Activated CD8-positive, alpha-beta T cell treated with anti-CD3 and anti-CD28 coated beads, Interleukin-2, amount 10 ng/mL, durations not matched to agents 7 days and 5 days (primary cell): Measurements from ENCODE around the gene SYCN. TPM values are rescaled to one million over a fixed set of nuclear protein-coding genes. Genes with fewer than 3 reads are reported as not detected.
"Not testable (repeated sequence)": the region's sequence is repeated elsewhere in the genome, so short reads cannot be mapped to it uniquely, and the experiment has no call there.

Experiments
- ATAC-seq: fragments of 150-1000 bp; cut with Tn5 transposase; one replicate; pipeline ENCODE4 v1.10.0; 2021; ENCODE audit warnings: moderate library complexity
- CTCF ChIA-PET: fragments of 350-600 bp; sonication (Branson Sonifier 250); formaldehyde crosslinking; loops from one replicate; lab custom pipeline; 2021; ENCODE audit warnings: antibody characterized with exemption; lab: Charles Lee
- POLR2A ChIA-PET: fragments of 350-600 bp; sonication (Branson Sonifier 250); formaldehyde crosslinking; loops from one replicate; lab custom pipeline; 2021; ENCODE audit warnings: antibody characterized with exemption; lab: Charles Lee
- DNase-seq: peaks from one replicate; pipeline ENCODE4 v3.0.0-alpha.2; 2020
- H3K27ac Mint-ChIP-seq: one replicate; pipeline ENCODE4 v1.8.0; 2021; ENCODE audit warnings: mild to moderate bottlenecking, mixed read lengths
- H3K27me3 Mint-ChIP-seq: one replicate; pipeline ENCODE4 v1.8.0; 2021; ENCODE audit warnings: low read depth, mixed read lengths
- H3K36me3 Mint-ChIP-seq: one replicate; pipeline ENCODE4 v1.8.0; 2021; ENCODE audit warnings: low read depth, mixed read lengths
- H3K4me1 Mint-ChIP-seq: one replicate; pipeline ENCODE4 v1.8.0; 2021; ENCODE audit warnings: low read depth, mixed read lengths
- H3K4me3 Mint-ChIP-seq: one replicate; pipeline ENCODE4 v1.8.0; 2021; ENCODE audit warnings: mild to moderate bottlenecking, mixed read lengths
- H3K9me3 Mint-ChIP-seq: one replicate; pipeline ENCODE4 v1.8.0; 2022; ENCODE audit warnings: mixed read lengths; ENCODE audit not compliant: insufficient read depth
- total RNA-seq, 2 experiments: library from RNA; stranded (reverse); gene quantifications; one replicate each; pipeline ENCODE4 v1.2.3, GENCODE V29; 2021

The SYCN gene
- total RNA-seq = not detected

GRCh38 chr19:39203372-39204341 is at the start of gene SYCN:
Gene SYCN, minus strand, starts transcription at chr19:39204263. Its CDS starts 9 bp downstream, at chr19:39204254.
- no peak within 1 kb of the TSS for H3K4me3 Mint-ChIP-seq
- no peaks in the 10 kb centered on the region for H3K9me3 Mint-ChIP-seq
- H3K4me1 Mint-ChIP-seq = no peaks in the 10 kb centered on the region
- DNase-seq = no peak
- ATAC-seq = no peak
- H3K36me3 Mint-ChIP-seq = no peaks in the 10 kb centered on the region
- CTCF ChIA-PET = interaction anchor here (0.6 kb wide), 1 partner anchor 198 kb away, joined by 3 read pairs; no protein-coding TSS in a partner anchor
- POLR2A ChIA-PET = no interaction called here
- H3K27ac Mint-ChIP-seq = no peak within 1 kb of the TSS
- peaks cover 50% of the 10 kb centered on the region for H3K27me3 Mint-ChIP-seq

GRCh38 chr19:39253374-39254149 is 49.5 kb upstream of the SYCN start:
- ATAC-seq (no peak), DNase-seq (no peak)
- ChIA-PET POLR2A (no interaction called here), CTCF (no interaction called here)
- H3K4me1 Mint-ChIP-seq = peaks cover 13% of the 10 kb centered on the region
- no peak overlapping the region for H3K27ac Mint-ChIP-seq
- H3K27me3 Mint-ChIP-seq = peaks cover 12% of the 10 kb centered on the region
- H3K36me3 Mint-ChIP-seq = no peaks in the 10 kb centered on the region
- no peaks in the 10 kb centered on the region for H3K9me3 Mint-ChIP-seq
- no peak overlapping the region for H3K4me3 Mint-ChIP-seq

- ChIA-PET CTCF (interaction anchor here (1.5 kb wide), 1 partner anchor 9 kb away, joined by 3 read pairs; no protein-coding TSS in a partner anchor), POLR2A (no interaction called here)
- Mint-ChIP-seq H3K4me3 (no peak overlapping the region), H3K27ac (no peak overlapping the region), H3K27me3 (peaks cover 12% of the 10 kb centered on the region), H3K9me3 (no peaks in the 10 kb centered on the region), H3K36me3 (no peaks in the 10 kb centered on the region), H3K4me1 (peaks cover 13% of the 10 kb centered on the region)
- DNase-seq = no peak
- ATAC-seq = no peak
Measured at GRCh38 chr19:39252458-39252857, 48.4 kb upstream of the SYCN start.

- H3K9me3 Mint-ChIP-seq = no peaks in the 10 kb centered on the region
- no peaks in the 10 kb centered on the region for H3K36me3 Mint-ChIP-seq
- H3K4me1 Mint-ChIP-seq = peaks cover 17% of the 10 kb centered on the region
- H3K4me3 Mint-ChIP-seq = no peak overlapping the region
- no peak for ATAC-seq
- DNase-seq = no peak
- H3K27me3 Mint-ChIP-seq = peaks cover 11% of the 10 kb centered on the region
- POLR2A ChIA-PET = no interaction called here
- CTCF ChIA-PET = interaction anchor here (1.5 kb wide), 1 partner anchor 10 kb away, joined by 3 read pairs; no protein-coding TSS in a partner anchor
- no peak overlapping the region for H3K27ac Mint-ChIP-seq
Measured at GRCh38 chr19:39251846-39252245, 47.8 kb upstream of the SYCN start.

GRCh38 chr19:39251081-39251480 is 47.0 kb upstream of the SYCN start:
- peaks cover 18% of the 10 kb centered on the region for H3K4me1 Mint-ChIP-seq
- CTCF ChIA-PET = interaction anchor here (1.5 kb wide), 1 partner anchor 11 kb away, joined by 3 read pairs; no protein-coding TSS in a partner anchor

GRCh38 chr19:39248806-39249205 is 44.7 kb upstream of the SYCN start, which contains the start of gene IFNL4:
Gene IFNL4, minus strand, starts transcription at chr19:39248856.
- peaks cover 18% of the 10 kb centered on the region for H3K4me1 Mint-ChIP-seq
- no peak for ATAC-seq
- no peak for DNase-seq
- CTCF ChIA-PET = no interaction called here
- no peaks in the 10 kb centered on the region for H3K9me3 Mint-ChIP-seq
- H3K36me3 Mint-ChIP-seq = no peaks in the 10 kb centered on the region
- POLR2A ChIA-PET = no interaction called here
- peaks cover 7% of the 10 kb centered on the region for H3K27me3 Mint-ChIP-seq
- H3K4me3 Mint-ChIP-seq = no peak within 1 kb of the TSS
- no peak within 1 kb of the TSS for H3K27ac Mint-ChIP-seq

More at GRCh38 chr19:39251081-39251480, 47.0 kb upstream of the SYCN start:
- POLR2A ChIA-PET = no interaction called here
- H3K9me3 Mint-ChIP-seq = no peaks in the 10 kb centered on the region
- H3K4me3 Mint-ChIP-seq = no peak overlapping the region
- no peaks in the 10 kb centered on the region for H3K36me3 Mint-ChIP-seq
- H3K27me3 Mint-ChIP-seq = peaks cover 12% of the 10 kb centered on the region
- DNase-seq (no peak), ATAC-seq (no peak)
- no peak overlapping the region for H3K27ac Mint-ChIP-seq

- no peak overlapping the region for H3K27ac Mint-ChIP-seq
- H3K4me3 Mint-ChIP-seq = no peak overlapping the region
- ATAC-seq (peak; percentile 42), DNase-seq (no peak)
- H3K9me3 Mint-ChIP-seq = no peaks in the 10 kb centered on the region
- CTCF ChIA-PET = no interaction called here
- H3K36me3 Mint-ChIP-seq = no peaks in the 10 kb centered on the region
- POLR2A ChIA-PET = no interaction called here
- H3K27me3 Mint-ChIP-seq = peaks cover 7% of the 10 kb centered on the region
- H3K4me1 Mint-ChIP-seq = peaks cover 17% of the 10 kb centered on the region
Measured at GRCh38 chr19:39247701-39248664, 43.9 kb upstream of the SYCN start.

GRCh38 chr19:39246951-39247669 is 43.0 kb upstream of the SYCN start:
- ChIA-PET CTCF (no interaction called here), POLR2A (no interaction called here)
- peaks cover 7% of the 10 kb centered on the region for H3K27me3 Mint-ChIP-seq
- H3K9me3 Mint-ChIP-seq = no peaks in the 10 kb centered on the region
- ATAC-seq = peak; percentile 37
- H3K27ac Mint-ChIP-seq = no peak overlapping the region
- H3K36me3 Mint-ChIP-seq = no peaks in the 10 kb centered on the region
- H3K4me3 Mint-ChIP-seq = peak overlapping the region; percentile 23
- no peak for DNase-seq
- H3K4me1 Mint-ChIP-seq = peaks cover 9% of the 10 kb centered on the region

GRCh38 chr19:39245166-39245565 is 41.1 kb upstream of the SYCN start:
- DNase-seq, H3K4me3 Mint-ChIP-seq, H3K27ac Mint-ChIP-seq, CTCF ChIA-PET, H3K27me3 Mint-ChIP-seq, H3K9me3 Mint-ChIP-seq, H3K4me1 Mint-ChIP-seq, H3K36me3 Mint-ChIP-seq: not testable (repeated sequence)
- peak; percentile 81 for ATAC-seq
- POLR2A ChIA-PET = interaction anchor here (0.7 kb wide), 1 partner anchor 119 kb away, joined by 3 read pairs; no protein-coding TSS in a partner anchor

GRCh38 chr19:39244410-39245100 is 40.5 kb upstream of the SYCN start, which contains the start of gene IFNL3:
Gene IFNL3, minus strand, starts transcription at chr19:39245006. Its CDS starts 39 bp downstream, at chr19:39244967.
- CTCF ChIA-PET, H3K27me3 Mint-ChIP-seq, H3K9me3 Mint-ChIP-seq, DNase-seq, H3K4me1 Mint-ChIP-seq, ATAC-seq, H3K27ac Mint-ChIP-seq, POLR2A ChIA-PET, H3K36me3 Mint-ChIP-seq, H3K4me3 Mint-ChIP-seq: not testable (repeated sequence)
